ENCODE results near the gene EIF4G1.

DNA sequence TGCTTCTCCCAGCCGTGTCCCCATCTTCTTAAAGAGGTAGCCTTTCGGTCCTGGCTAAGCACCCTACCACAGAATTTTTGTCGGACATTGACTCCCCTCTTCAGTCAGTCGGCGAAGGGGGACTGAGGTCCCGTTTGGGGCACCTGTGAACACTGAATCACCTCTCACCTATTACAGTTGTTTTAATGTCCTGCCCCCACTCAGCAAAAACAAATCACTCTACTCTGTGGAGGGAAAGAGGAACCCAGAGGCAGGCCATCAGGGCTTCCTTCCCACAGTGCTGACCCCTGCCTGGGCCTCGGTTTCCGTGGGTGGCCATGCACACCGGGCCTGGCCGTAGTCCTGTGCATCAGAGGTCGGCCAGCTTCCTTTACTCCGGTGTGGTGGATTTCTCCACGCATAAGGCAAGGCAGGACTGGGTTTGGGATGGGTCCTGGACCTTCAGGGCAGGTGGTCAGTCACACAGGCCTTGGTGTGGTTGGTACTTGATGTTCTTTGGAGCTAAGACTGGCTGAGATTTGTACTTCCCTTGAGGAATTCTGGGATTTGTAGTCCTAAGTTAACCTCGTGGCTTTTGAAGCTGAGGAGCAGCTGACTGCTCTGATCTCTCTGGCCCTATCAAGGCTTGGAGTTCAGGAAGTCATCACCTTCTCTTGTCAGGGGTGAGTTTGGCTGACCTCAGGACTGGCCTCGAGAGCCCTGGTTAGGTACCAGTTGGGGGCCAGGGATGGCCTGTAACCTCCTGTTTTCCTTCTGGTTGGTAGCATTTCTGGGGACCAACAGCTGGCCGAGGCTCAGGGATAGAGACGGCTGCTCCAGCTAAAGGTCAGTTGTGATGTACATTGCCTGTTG, 22.4 kb downstream of the EIF4G1 start:
- TF ChIP-seq POLR2AphosphoS5 (IDR thresholded peaks at IDR 0.05; ENCODE audit: borderline replicate concordance, low read depth, low read length) (no peak), FOXP2 (optimal IDR thresholded peaks at IDR 0.05; ENCODE audit: control extremely low read depth, extremely low read length, insufficient read depth) (no peak), EZH2 (IDR thresholded peaks at IDR 0.05) (no peak)

Measured in SK-N-MC (cell line).